ENCODE measurements around the gene SLC22A23.

DNA sequence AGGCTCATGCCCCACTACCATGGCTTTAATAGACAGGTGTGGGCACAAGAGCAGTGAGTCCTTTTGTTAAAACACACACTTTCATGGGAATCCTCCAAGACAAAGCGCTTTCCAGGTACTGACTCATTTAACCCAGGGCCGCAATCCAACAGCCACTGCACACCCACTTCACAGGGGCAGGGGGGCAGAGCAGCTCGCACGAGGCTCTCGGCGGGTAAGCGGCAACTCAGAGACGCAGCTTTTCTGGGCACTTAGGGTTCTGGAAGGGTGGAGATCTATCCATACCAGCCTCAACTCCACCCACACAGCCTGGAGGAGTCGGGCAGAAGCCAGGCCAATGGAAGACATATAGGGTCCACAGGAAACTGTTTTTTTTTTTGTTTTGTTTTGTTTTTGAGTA is 169.5 kb downstream of the SLC22A23 start:
- TF ChIP-seq, protein P1, sequence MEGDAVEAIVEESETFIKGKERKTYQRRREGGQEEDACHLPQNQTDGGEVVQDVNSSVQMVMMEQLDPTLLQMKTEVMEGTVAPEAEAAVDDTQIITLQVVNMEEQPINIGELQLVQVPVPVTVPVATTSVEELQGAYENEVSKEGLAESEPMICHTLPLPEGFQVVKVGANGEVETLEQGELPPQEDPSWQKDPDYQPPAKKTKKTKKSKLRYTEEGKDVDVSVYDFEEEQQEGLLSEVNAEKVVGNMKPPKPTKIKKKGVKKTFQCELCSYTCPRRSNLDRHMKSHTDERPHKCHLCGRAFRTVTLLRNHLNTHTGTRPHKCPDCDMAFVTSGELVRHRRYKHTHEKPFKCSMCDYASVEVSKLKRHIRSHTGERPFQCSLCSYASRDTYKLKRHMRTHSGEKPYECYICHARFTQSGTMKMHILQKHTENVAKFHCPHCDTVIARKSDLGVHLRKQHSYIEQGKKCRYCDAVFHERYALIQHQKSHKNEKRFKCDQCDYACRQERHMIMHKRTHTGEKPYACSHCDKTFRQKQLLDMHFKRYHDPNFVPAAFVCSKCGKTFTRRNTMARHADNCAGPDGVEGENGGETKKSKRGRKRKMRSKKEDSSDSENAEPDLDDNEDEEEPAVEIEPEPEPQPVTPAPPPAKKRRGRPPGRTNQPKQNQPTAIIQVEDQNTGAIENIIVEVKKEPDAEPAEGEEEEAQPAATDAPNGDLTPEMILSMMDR (IDR thresholded peaks at IDR 0.05): no peak
- TF ChIP-seq POLR2A (IDR thresholded peaks at IDR 0.05): no peak
- no peak for TF ChIP-seq POLR2AphosphoS5 (IDR thresholded peaks at IDR 0.05)
- no peak for TF ChIP-seq EP300 (IDR thresholded peaks at IDR 0.05)

Data from gastroesophageal sphincter (tissue), 3 donors.